Measurements from ENCODE around the gene NR1H3.

The NR1H3 gene

DNA sequence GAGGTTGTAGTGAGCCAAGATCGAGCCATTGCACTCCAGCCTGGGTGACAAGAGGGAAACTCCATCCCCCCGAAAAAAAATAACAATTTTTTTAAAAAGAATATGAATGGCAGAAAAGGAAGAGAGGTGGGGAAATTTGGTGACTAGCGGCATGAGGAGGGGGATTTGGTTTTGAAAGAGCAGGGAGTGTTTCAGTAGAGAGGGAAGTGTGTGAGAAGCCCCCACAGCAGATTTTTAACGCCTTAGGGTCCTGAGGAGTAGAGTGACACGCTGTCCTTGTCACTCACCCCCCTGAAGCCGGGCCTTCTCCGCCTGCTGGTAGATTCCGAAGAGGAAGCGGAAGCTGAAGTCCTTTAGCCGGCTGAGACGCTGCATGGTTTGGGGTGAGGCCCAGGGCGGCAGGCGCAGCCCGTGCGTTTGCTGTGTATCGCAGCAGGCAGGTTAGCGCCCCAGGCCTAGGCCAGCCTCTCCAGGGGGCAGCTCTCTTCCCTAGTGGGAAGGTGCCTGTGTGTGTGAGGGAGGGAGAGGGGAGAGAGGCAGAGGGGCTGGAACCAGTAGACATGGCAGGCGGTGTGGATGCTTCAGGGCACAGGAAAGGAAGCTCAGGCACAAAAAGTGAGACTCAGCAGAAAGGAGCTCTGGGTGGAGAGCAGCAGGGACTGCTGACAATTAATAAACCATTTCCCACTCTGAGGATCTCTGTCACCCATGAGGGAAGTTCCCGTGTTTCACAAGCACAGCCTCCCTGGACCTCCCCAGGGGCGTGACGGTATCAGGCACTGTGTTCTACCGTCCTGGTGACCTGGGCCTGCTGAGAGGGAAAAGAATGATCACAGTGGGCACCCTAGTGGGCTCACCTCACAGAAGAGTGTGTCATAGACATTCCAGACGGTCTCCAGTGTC lies 13.1 kb upstream of the NR1H3 start:
- no peak for DNase-seq

DNA sequence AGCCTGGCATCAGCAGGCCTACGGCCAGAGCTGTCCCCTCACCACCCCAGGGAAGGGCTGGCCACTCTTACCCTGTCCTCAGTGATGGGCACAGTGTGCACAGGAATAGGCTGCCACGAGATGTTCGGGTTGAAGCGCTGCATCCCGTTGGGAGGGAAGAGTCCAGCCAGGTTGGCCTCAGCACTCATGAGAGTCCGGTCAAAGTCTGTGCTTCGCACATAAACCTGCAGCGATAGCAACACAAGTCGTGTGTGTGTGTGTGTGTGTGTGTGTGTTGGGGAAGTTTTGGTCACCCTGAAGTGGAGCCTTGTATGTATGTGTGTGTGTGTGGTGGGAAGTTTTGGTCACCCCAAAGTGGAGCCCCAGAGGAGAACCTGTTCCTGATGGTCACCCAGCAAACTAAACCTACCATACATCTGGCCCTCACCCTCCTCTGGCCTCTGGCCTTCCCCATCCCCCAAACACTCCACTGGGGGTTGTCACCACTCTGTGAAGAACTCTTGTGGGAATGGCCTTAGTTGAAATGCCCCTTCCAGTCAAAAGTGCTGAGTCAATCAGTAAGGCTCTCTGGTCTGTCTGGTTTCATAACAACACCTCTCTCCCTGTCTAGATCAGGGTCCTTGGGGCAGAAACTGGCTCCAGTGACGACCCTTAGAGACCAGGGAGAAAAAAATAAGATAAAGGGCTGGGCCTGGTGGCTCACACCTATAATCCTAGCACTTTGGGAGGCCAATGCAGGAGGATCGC lies 12.0 kb upstream of the NR1H3 start:
- no peak for DNase-seq

DNA sequence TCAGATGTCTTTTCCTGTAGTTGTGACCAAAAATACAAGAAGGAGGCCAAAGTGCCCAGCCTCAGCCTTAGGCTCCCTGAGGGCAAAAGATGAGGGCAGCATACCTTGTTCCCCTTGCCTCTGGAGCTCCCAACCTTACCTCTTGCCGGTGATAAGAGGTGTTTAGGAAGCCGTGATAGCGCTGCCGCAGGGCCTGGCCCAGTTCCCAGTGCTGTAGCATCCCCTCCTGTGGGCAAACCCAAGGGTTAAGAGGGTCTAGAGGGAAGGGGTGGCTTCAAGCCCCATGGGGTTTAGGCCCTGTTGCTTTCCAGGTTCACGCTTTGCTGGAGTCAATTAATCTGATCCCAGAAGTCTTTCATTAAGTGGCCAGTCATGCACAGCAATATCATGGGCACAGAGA lies 10.3 kb upstream of the NR1H3 start:
- DNase-seq, result no peak

DNA sequence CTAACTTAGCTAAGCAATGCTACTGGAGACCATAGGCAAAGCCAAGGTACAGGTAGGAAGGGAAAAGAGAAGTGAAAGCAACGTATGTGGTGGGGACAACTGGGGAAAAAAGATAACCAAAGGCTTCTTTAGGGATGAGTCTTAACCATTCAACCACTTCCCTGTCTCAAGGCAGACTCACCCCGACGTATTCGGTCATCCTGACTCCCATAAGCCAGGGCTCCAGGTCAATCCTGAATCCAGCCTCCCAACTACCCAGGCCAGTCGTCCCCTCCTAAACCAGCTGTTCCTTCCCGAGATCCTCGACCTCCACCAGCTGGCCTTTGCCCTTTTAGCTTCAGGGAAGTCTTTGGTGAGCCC lies 9.5 kb upstream of the NR1H3 start:
- no peak for DNase-seq

DNA sequence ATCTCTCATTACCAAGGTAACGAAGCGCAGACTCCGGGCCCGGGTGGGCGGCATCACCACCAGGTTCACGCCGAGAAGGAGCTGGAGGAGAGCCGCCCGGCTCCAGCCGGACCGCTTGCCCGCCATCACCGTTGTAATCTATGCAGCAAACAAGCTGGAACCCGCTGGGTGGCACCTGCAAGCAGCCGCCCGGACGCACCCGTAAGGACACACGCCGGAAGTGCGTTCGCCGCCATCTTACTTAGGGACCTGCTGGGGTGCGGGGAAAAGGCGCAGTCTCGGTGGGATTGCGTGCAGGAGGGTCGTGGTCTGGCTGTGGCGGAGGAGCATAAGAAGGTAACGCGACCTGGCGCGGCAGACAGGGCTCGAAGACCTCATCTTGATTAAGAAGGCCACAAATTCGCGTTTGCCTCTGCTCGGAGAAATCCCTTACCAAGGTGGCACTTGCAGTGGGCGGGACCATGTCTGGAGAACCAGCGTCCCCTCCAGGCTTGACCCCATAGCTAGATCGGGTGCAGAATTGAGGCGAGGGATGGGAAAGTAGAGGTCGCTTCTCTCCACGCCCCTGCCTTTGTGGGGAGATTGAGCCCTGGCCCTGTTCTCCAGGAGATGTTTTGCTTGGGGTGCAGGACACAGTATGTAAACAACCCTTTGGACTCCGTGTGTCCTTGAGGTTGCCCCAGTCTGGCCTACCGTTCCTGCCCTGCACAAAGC lies 9.0 kb upstream of the NR1H3 start, which contains the start of gene ACP2:
Gene ACP2 (minus strand): TSS at position 151 of the 714 bp plus-strand sequence. CDS start 25 bp downstream, at position 126.
- peak; percentile 6 for DNase-seq

DNA sequence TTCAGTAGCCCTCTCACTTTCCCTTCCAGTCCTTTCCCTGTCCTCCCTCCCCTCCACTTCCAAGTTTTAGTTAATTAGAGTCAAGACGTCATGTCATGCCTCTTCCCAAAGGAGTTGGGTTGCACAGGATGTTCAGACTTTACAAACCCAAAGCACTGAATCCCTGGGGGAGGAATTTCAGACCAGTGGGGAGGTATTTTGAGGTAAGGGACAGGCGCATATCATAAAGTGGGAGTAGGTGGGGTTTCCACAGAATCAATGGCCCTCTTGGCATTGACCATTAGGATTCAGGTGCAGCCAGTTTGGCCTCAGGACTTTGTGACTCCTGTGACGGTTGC lies 8.4 kb upstream of the NR1H3 start:
- no peak for DNase-seq

DNA sequence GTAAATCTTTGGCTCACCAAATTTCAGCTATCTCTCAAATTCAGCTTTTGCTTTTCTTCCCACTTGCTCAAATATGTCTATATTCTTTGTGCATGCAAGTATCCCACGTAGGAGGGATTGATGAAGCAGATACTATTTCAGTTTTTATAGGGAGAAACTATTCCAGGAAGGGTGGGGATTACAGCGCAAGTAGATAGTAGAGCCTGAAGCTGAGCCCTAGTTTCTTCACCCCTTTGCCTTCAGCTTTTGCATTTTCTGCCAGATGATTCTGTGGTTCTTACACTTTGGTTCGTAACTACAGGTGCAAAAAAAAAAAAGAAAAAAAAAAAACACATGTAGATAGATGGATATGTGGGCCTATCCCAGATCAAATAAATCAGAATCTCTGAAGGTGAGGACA lies 6.0 kb upstream of the NR1H3 start:
- no peak for DNase-seq

DNA sequence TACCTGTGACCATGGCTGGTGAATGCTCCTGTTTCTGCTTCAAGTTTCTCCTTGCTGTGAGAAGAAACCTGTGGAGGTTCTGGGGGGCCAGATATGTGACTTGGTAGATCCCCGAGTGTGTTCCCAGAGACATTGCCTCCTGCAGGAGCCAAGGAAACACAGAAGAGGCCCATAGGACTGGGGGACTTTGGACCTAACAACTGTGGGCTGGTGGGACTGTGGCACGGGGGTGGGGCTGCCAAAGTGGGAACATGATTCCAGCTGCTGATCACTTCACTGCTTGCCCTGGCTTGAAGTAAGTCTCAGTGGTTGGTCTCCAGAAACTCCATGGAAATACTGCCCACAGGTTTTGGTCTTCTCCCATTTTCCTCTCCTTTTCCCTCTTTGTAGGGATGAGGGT lies 4.1 kb upstream of the NR1H3 start:
- no peak for DNase-seq

DNA sequence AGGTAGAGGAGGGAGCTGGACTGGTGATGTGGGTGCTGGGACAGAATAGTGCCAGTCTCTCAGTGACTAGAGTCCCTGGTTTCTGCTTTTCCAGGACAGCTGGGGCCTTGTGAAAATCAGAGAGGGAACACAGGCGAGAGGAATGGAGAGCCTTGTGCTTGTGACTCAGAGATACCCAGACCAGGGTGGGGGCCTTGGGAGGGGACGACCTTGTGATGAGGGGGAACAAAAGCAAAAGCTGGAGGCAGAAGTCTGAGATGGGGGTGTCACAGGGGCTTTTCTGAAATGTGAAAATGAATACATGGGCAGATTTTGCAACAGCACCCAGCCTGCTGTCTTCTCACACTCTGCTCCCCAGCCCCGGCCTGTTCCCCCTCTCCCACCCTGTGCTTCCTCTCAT lies 3.4 kb upstream of the NR1H3 start:
- DNase-seq, result no peak

DNA sequence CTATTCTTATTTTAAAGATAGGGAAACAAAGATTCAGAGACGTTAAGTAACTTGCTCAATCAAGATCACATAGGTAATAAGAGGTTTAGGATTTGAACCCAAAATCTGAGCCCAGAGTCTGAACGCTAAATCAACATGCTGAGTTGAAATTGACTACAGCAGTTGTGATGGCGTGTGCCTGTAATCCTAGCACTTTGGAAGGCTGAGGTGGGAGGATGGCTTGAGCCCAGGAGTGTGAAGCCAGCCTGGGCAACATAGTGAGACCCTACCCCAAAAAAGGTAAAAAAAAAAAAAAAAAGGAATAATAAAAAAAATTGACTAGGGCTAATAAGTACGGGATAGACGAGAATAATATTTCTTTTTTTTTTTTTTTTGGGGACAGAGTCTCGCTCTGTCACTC lies 1.4 kb upstream of the NR1H3 start:
- DNase-seq, result no peak

DNA sequence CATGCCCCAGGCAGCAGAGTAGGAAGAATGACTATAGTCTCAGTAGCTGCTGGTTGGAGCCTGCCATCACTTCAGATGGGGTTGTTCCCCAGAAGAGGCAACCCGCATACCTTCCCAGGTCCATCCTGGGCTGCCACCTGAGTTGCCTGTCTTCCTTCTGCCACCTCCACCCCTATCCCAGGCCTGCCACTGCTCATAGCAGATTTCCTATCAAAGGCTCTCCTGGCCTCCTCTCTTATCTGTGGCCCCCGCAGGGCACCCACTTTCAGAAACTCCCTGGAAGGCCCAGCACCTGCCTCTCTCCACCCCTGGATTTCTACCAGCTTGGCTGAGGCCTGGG lies 649 bp upstream of the NR1H3 start:
- no peak for DNase-seq

DNA sequence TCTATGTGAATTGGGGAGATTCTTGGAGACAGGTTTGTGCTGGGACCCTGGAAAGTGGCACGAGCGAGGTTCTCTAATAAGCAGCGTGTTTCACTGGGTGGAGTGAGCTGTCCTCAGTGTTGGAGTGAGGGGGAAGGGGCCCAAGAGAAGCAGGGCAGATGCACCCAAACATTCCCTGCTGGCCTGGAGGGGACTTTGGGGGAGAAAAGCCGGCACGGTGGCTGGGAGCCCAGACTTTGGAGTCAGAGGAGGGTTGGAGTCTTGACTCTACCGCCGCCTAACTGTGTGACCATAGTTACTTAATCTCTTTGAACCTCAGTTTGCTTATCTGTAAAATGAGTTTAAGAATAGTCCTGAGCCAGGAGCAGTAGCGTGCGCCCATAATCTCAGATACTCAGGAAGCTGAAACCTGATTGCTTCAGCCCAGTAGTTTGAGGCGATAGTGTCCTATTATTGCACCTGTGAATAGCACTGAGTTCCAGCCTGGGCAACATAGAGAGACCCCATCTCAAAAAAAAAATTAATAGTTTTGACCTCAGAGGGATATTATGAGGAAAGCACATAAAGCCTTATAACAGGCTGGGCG lies 614 bp downstream of the NR1H3 start:
- DNase-seq, result no peak

DNA sequence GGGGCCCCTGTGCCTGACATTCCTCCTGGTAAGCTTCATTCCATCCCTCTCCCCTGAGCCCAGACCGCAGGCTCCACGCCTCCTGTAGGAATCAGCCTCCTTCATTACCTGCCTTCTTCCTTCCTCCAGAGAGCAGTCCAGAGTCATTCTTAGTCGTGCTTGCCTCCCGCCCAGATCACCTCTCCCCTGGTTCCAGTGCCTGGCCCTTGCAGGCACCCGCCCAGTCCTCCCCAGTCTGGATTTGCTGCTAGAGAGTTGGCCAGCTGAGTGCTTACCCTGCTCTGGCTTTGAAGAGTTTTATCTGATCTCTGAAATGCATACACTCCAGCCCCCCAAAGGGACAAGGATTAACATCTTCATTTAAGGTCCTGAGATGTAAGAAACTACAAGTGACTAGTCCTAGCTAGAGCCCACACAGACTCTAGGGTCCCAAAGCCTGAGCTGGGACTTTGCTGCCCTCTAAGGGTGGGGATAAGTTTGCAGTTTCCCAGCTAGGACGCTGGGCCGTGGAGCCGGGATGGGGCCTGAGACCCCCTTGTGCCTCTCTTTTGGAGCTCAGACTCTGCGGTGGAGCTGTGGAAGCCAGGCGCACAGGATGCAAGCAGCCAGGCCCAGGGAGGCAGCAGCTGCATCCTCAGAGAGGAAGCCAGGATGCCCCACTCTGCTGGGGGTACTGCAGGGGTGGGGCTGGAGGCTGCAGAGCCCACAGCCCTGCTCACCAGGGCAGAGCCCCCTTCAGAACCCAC lies 1.6 kb downstream of the NR1H3 start:
- DNase-seq, result no peak

DNA sequence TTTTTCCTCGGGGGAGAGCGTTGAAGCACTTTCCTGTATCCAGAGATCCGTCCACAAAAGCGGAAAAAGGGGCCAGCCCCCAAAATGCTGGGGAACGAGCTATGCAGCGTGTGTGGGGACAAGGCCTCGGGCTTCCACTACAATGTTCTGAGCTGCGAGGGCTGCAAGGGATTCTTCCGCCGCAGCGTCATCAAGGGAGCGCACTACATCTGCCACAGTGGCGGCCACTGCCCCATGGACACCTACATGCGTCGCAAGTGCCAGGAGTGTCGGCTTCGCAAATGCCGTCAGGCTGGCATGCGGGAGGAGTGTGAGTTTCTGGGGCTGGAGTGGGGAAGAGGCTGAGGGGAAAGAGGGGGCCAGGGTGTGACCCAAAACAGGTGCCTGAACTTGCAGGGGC lies 2.6 kb downstream of the NR1H3 start:
- no peak for DNase-seq

DNA sequence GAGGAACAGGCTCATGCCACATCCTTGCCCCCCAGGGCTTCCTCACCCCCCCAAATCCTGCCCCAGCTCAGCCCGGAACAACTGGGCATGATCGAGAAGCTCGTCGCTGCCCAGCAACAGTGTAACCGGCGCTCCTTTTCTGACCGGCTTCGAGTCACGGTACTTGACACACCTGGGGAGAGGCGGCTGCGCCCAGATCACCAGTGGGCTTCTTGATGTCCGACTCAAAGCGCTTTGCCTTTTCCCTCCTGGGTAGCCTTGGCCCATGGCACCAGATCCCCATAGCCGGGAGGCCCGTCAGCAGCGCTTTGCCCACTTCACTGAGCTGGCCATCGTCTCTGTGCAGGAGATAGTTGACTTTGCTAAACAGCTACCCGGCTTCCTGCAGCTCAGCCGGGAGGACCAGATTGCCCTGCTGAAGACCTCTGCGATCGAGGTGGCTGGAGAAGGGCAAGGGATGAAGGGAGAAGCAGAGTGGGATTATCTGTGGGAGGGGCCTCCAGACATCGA lies 3.5 kb downstream of the NR1H3 start:
- DNase-seq, result no peak

DNA sequence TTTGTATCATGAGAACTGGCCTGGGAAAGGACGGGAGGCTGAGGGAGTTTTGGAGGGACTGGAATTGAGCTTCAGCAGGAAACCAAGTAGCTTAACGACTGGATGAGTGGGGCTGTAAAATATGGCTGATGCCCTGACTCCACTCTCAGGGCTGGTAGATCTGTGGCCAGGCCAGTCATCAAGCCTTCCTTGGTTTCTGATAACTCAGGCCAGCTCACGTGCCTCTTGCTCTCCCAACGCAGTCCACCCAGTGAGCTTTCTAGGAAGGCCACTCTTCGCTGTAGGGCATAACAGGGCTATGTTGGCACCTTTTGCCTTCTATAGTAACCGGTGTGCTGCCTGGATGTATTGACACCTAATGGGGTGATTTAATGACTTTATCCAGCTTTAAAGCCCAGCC lies 6.3 kb downstream of the NR1H3 start:
- no peak for DNase-seq

DNA sequence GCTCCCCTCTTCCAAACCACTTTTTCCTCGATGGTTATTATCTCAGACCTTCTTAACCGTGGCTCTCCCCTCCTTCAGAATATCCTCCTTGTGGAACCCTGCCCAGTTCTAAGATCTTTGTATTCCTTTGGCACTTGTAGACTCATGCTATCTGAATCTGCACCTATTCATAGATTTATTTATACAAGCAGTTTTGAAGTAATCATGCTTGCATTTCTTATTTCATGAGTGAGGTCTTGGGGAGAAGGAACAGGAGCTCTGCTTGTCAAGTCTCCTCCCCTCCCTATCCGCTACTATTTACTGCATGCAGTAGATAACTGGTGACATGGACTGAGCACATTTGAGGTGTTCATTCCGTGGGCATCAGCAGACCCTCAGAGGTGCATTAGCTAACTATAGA lies 6.7 kb downstream of the NR1H3 start:
- no peak for DNase-seq

DNA sequence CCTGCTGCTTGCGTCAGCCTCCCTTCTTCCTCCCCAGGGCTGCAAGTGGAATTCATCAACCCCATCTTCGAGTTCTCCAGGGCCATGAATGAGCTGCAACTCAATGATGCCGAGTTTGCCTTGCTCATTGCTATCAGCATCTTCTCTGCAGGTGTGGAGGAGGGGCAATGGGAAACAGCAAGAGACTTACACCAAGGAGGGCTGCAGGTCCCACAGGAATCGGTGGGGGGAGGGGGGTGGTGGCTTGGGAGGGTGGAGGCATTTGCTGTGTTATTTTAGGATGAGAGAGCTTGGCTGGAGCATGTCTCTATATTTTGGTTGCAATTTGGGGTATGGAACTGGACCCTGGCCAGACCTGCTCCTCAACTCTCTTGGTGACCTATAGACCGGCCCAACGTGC lies 10.1 kb downstream of the NR1H3 start:
- DNase-seq, result no peak

DNA sequence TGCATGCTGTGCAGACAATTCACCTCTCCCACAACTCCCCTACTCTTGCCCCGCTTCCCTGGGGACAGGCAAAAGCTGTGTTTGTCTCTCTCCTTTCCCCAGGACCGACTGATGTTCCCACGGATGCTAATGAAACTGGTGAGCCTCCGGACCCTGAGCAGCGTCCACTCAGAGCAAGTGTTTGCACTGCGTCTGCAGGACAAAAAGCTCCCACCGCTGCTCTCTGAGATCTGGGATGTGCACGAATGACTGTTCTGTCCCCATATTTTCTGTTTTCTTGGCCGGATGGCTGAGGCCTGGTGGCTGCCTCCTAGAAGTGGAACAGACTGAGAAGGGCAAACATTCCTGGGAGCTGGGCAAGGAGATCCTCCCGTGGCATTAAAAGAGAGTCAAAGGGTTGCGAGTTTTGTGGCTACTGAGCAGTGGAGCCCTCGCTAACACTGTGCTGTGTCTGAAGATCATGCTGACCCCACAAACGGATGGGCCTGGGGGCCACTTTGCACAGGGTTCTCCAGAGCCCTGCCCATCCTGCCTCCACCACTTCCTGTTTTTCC lies 10.7 kb downstream of the NR1H3 start:
- no peak for DNase-seq

DNA sequence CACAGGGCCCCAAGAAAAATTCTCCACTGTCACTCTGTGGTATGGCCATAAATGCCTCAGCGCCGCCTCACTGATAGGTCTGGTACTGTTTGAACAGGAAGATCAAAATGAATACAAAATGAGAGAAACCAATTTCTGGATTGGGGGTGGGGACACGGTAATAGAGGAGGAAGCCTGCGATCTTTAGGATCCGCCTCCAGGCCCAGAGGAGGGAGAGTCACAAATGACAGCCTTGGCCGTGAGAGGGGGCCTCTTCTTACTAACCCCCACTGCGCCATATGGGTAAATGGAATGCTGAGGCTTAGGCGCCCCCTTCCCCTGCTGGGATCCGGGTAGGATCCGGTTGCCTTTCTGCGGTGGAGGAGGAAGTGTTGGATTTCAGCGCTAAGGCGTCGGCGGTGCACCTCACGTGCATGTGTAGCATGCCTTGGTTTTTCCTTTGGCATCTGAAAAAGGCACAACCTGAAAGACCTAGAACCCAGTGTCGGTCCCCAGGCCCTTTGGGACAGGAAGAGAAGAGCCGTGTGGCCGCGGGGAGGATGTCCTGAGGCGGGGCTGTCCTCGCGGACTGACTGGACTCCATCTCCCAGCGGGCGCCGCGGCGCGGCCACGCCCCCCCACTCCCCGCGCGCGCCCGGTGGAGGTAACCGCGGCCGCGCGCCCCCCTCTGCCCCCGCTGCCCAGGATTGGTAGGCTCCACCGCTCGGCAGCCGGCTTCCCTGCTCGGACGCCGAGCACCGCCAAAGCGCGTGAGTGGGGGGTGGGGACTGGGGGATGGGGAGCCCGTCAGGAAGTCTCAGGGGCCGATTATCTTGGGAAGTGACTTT lies 11.4 kb downstream of the NR1H3 start:
- DNase-seq, result peak; percentile 68

DNA sequence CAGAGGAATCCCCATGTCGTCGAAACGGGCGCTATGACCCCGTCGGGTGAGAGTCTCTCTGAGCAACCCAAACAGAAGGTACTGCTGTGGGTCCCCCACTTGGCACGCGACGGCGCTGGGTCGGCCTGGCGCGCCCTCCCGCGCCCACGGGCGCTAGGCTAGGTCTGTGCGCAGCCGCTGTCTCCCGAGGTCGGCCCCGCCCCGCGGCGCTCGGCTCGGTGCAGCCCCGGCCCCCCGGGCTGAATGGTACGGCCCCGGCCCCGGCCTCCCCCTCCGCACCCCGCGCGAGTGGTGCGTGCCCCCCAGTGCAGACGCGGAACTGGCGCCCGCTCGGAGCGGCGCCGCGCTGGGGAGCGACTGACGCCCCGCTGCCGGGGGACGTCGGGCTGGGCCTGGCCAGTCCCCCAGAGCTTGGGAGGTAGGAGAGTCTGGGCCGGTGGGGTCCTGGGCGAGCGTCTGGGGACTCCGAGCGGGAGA lies 12.1 kb downstream of the NR1H3 start, which contains the start of gene MADD:
Gene MADD (plus strand): TSS at position 305 of the 477 bp plus-strand sequence.
- DNase-seq, result no peak
